HG02610 (cell line): ENCODE measurements around the gene TIAM1.

Source experiments
- ATAC-seq: cut with Tn5 transposase; IDR thresholded peaks from one replicate; pipeline ENCODE4 v1.9.1; 2021; ENCODE audit warnings: mild to moderate bottlenecking, moderate library complexity; ENCODE audit not compliant: unreplicated experiment

TIAM1 gene

GRCh38 chr21:31145274-31145673, 198.8 kb downstream of the TIAM1 start:
- no peak for ATAC-seq

GRCh38 chr21:31143036-31143435, 201.0 kb downstream of the TIAM1 start:
- no peak for ATAC-seq

- ATAC-seq = no peak
Observed at GRCh38 chr21:31142600-31142999, 201.5 kb downstream of the TIAM1 start.

- no peak for ATAC-seq
Observed at GRCh38 chr21:31141389-31142000, 202.6 kb downstream of the TIAM1 start.

DNA sequence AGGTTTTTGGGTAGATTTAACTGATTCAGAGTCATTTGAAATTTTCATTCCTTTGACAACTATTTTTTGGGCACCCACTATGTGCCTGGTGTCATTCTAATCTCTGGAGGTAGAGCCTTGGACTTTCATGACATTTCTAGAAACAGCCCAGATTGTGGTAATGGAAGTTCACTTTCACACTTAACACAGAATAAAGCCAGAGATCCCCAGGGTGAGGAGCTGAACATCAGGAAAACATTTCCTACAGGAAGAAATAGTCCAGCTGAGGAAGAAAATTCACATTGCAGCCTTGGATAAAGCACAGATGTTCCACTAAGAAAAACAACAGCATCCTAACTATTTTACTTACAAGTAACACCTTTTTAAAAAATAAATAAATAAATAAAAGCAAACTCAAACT, 203.4 kb downstream of the TIAM1 start:
- no peak for ATAC-seq

DNA sequence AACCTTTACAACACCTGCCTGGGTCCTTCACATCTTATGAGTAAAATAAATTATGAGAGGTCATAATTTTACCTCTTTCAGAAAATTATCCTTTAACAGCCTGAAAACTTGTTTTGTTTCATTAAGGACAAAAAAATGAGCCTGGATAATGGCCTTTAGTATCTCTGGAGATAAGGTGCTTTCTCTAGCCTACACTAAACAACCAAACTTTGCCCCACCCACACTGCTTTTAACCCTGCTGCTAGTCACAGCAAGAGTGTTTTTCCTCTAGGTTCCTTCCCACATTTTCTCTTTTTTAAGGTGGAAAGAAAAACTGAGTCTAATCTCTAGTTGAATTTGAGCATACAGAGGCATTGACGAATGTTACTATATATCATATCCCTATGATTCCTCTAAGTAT, 204.0 kb downstream of the TIAM1 start:
- ATAC-seq = no peak

DNA sequence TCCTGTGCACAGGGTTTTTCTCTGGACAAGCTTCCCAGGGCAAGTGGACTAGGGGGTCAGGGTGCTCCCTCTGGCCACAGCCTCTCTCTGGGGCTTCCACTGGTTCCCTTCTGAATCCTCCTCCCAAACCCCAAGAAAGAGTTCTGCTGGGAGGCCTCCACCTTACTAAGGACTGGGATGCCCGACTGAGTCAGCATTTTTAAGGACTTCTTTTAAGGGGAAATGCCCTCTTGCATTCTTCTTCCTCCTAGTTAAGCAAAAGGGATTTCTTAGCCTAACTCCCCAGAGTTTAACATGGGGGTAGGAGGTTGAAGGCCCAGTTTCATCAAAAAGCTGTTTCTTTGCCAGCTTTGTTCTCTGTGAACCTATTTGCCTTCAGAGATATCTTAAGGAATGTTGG, 206.1 kb downstream of the TIAM1 start:
- no peak for ATAC-seq

DNA sequence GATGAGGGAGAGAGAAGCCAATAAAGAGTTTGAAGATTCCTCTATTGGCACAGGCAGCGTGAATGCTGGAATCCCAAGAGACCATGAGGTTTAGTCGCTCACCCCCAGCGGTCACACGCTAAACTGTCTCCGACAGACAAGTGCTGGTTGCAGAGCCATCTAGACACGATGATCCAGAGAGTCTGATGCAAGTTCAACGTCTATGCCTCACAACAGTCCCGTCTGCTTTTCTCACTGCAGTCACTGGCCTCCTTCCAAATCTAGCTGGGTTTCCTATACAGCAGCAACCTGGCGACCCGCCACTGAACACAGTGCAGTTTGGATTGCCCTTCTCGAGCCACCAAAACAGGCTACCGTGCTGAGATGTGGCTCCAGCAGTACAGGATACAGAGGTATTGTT, 207.2 kb downstream of the TIAM1 start:
- ATAC-seq = peak; percentile 66

- no peak for ATAC-seq
Observed at GRCh38 chr21:31135531-31136184, 208.4 kb downstream of the TIAM1 start.

DNA sequence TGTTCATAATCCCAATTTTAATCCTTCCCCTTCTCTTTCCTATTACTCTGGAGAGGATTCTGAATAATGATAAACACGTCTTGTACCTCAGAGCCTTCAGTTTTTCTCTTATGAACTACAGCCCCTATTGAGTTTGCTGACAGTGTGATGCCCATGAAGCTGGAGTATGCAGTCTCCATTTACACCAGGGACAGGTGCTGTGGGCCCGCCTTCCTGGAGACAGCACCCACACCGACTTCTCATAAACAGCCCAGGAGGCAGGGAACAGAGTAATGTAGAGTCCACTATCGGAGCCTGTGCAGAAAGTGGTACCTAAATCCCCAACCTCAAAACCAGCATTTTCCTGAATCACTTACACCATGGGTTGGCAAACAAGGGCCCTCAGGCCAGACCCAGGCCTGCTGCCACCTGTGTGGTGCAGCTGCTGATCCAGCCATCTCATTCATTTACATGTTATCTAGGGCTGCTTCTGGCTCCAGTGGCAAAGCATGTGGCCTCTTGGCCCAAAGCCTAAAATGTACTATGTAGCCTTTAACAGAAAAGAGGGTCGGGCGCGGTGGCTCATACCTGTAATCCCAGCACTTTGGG, 210.7 kb downstream of the TIAM1 start:
- ATAC-seq = no peak

GRCh38 chr21:31132574-31133242, 211.4 kb downstream of the TIAM1 start:
- peak; percentile 54 for ATAC-seq

GRCh38 chr21:31130821-31131220, 213.2 kb downstream of the TIAM1 start:
- ATAC-seq = peak; percentile 56

- no peak for ATAC-seq
Observed at GRCh38 chr21:31128234-31128633, 215.8 kb downstream of the TIAM1 start.

- ATAC-seq = no peak
Observed at GRCh38 chr21:31124010-31124409, 220.1 kb downstream of the TIAM1 start.

DNA sequence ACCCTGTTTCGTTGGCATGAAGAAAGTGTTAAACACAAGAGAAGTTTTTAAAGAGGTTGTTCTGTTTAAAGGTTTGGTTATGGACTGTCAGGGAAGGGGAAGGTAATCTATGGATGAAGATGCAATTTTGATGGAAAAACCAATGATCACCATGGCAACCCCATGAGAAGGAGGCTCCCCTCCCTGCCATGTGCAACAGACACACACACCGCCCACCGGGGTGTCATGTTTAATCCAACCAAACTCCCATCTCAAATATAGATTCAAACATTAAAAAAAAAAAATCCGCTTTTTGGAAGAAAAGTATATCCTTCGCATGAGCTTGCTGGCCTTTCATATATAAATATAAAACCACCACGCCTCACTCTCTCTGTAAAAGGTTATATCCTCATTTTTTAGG, 224.9 kb downstream of the TIAM1 start:
- ATAC-seq = no peak

DNA sequence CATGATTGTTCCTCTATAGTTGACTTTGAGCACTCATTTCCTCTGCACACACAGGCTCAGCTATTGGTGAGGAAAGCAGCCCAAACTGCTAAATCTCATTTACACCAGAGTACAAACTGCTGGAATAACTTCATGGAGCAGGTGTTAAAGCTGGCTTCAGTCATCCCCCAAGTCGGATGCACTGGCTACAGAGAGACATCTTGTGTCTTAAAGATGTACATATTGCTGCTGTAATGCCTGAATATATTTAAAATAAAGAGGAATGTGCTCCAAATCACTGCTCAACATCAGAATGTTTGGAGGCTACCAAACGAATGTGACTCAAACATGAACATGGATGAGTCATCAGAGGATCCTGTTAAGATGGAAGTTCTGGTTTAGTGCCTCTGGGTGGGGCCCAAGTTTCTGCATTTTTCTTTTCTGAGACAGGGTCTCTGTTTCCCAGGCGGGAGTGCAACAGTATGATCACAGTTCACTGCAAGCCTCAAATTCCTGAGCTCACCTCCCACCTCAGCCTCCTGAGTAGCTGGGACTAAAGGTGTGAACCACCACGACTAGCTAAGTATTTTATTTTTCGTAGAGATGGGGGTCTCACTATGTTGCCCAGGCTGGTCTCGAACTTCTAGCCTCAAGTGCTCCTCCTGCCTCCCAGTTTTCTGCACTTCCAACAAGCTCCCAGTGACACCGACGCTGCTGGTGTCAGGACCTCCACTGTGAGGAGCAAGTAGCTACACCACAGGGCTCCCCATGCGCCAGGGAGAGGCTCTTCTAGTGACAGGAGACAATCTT, 226.7 kb downstream of the TIAM1 start:
- no peak for ATAC-seq

- no peak for ATAC-seq
Observed at GRCh38 chr21:31115249-31115648, 228.8 kb downstream of the TIAM1 start.

DNA sequence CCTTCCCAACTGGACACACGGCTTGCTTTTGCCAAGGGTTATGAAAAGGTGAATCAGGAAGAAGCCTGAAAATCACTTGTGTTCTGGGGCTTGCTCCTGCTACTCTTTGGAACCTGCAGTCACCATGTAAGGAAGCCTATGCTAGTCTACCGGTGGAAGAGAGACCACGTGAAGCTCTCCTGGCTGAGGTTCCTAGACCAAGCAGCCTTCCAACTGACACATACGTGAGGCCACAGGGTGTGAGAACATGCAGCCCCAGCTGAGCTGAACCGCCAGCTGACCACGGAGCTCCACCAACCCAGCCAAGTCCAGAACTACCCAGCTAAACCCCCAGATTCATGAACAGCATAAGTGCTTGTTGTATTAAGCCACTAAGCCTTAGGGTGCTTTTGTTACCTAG, 233.0 kb downstream of the TIAM1 start:
- ATAC-seq = no peak

DNA sequence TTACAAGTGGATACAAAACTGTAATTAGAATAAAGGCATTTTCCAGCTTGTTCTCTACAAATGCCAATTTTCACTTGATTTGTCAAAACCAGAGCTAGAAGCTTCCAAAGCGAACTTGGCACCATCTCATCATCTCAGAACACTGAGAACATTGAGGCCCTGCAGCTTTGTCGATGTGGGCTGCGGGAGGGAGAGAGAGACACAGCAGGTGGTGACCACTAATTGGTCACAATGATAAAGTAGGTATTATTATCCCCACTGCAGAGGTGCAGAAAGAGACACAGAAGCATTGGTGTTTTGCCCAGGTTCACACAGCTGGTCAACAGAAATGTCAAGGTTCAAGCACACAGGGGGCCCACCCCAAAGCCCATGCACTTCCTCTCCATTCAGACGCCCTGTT, 233.6 kb downstream of the TIAM1 start:
- ATAC-seq = no peak

GRCh38 chr21:31107871-31108270, 236.2 kb downstream of the TIAM1 start:
- no peak for ATAC-seq

DNA sequence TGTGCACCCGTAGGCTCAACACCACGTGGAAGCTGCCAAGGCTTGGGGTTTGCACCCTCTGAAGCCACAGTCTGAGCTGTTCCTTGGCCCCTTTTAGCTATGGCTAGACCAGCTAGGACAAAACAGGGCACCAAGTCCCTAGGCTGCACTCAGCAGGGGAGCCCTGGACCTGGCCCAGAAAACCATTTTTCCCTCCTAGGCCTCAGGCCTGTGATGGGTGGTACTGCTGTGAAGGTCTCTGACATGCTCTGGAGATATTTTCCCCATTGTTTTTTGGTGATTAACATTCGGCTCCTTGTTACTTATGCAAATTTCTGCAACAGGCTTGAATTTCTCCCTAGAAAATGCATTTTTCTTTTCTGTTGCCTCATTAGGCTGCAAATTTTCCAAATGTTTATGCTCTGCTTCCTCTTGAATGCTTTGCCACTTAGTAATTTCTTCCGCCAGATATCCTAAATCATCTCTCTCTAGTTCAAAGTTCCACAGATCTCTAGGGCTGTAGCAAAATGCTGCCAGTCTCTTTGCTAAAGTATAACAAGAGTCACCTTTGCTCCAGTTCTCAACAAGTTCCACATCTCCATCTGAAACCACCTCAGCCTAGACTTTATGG, 236.8 kb downstream of the TIAM1 start:
- ATAC-seq = no peak
